Measurements from ENCODE around the gene AAK1. TPM values are rescaled to one million over a fixed set of nuclear protein-coding genes. Genes with fewer than 3 reads are reported as not detected.
A peak's percentile ranks its signal among the peaks of the same experiment; 100 is the strongest.

Gene AAK1
- total and polyA plus RNA-seq, 2 of the 13 experiments (the other 11 are each of a cell fraction or from before 2014, with no cell fraction given) = 9.8 to 10.3 TPM

- DNase-seq (ENCODE audit: low spot score) = peak; percentile 49
- in situ Hi-C loops (cut with HindIII; ENCODE audit: extremely low pct_ligation_motif_present, low pct_unique_long_range_greater_than_20kb) (no loop called here), intact Hi-C loops (cut with micrococcal nuclease; ENCODE audit: unreplicated experiment) (no loop called here)
- H2AFZ ChIP-seq (ENCODE audit: low read length) = no peak overlapping the region
- peaks cover 2% of the 10 kb centered on the region for H3K79me2 ChIP-seq (ENCODE audit: insufficient read depth, low read length)
- no peak overlapping the region for H3K4me2 ChIP-seq (ENCODE audit: low read depth, low read length)
- H3K27me3 ChIP-seq (ENCODE audit: control insufficient read depth in 1 of 2, insufficient read depth in 2 of 2, low read length in 2 of 2) = no peaks in the 10 kb centered on the region
- no peaks in the 10 kb centered on the region for H4K20me1 ChIP-seq (ENCODE audit: insufficient read depth, low read length)
- no peak for FAIRE-seq
- H3K4me3 ChIP-seq (replicated peaks in 1 of 3; ENCODE audit: insufficient read depth in 1 of 3, low read depth in 2 of 3, low read length in 3 of 3) = no peak overlapping the region
- H3K9me3 ChIP-seq (ENCODE audit: low read length) = no peaks in the 10 kb centered on the region
- H3K36me3 ChIP-seq (replicated peaks in 1 of 2; ENCODE audit: control insufficient read depth in 1 of 2, insufficient read depth in 2 of 2, low read length in 2 of 2) = no peaks in the 10 kb centered on the region
- no peak overlapping the region for H3K9ac ChIP-seq (ENCODE audit: insufficient read depth, low read depth, low read length)
- 95% methylated on average over 2 of the region's 2 CpGs for WGBS (ENCODE audit: low lambda C conversion rate)
- H3K27ac ChIP-seq (ENCODE audit: extremely low read length, insufficient read depth, low read length) = no peak overlapping the region
- peaks cover 14% of the 10 kb centered on the region for H3K4me1 ChIP-seq (ENCODE audit: insufficient read depth, low read length)
- ChIA-PET CTCF (ENCODE audit: low intra/inter-chr PET ratio, low total read pairs) (no interaction called here), POLR2A (no interaction called here)
- ATAC-seq = peak; percentile 19; the same call in 1 of the 3 replicates
- BruUV-seq (replicated peaks) = no TSS peak
- TF ChIP-seq ZBTB40 (IDR thresholded peaks at IDR 0.05) (no peak), ZBTB40 (CRISPR knock-in tag; IDR thresholded peaks at IDR 0.05) (no peak), IRX3 (CRISPR knock-in tag; IDR thresholded peaks at IDR 0.05; ENCODE audit: borderline replicate concordance, low read depth) (no peak), TEF (CRISPR knock-in tag; IDR thresholded peaks at IDR 0.05) (no peak), ZUFSP (CRISPR knock-in tag; IDR thresholded peaks at IDR 0.05; ENCODE audit: borderline replicate concordance) (no peak), ZNF790 (CRISPR knock-in tag; IDR thresholded peaks at IDR 0.05; ENCODE audit: borderline replicate concordance) (no peak), ZNF839 (CRISPR knock-in tag; IDR thresholded peaks at IDR 0.05; ENCODE audit: borderline replicate concordance) (no peak), HNF4A (CRISPR knock-in tag; IDR thresholded peaks at IDR 0.05) (no peak), SMAD3 (CRISPR knock-in tag; IDR thresholded peaks at IDR 0.05) (no peak)
- TF ChIP-seq, protein P1, sequence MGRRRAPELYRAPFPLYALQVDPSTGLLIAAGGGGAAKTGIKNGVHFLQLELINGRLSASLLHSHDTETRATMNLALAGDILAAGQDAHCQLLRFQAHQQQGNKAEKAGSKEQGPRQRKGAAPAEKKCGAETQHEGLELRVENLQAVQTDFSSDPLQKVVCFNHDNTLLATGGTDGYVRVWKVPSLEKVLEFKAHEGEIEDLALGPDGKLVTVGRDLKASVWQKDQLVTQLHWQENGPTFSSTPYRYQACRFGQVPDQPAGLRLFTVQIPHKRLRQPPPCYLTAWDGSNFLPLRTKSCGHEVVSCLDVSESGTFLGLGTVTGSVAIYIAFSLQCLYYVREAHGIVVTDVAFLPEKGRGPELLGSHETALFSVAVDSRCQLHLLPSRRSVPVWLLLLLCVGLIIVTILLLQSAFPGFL (CRISPR knock-in tag; IDR thresholded peaks at IDR 0.05) = no peak
Observed at GRCh38 chr2:69601179-69601612, 42.3 kb downstream of the AAK1 start.
